PC-9 (cell line): ENCODE data around the gene IMMP2L.
"Not testable (repeated sequence)": the region's sequence is repeated elsewhere in the genome, so short reads cannot be mapped to it uniquely, and the experiment has no call there.

ENCODE experiments used
- EZH2 ChIP-seq: fragments of 200-600 bp; sonication (generic); IDR thresholded peaks from 2 replicates; pipeline ENCODE4 v1.8.0; 2017; ENCODE audit warnings: antibody characterized with exemption, low read depth
- TF ChIP-seq, protein P1 (sequence below): fragments of 200-600 bp; sonication (generic); conservative IDR thresholded peaks from 2 replicates; pipeline ENCODE4 v1.6.1; 2017; ENCODE audit warnings: mixed run types, antibody characterized with exemption, mild to moderate bottlenecking, moderate library complexity

DNA sequence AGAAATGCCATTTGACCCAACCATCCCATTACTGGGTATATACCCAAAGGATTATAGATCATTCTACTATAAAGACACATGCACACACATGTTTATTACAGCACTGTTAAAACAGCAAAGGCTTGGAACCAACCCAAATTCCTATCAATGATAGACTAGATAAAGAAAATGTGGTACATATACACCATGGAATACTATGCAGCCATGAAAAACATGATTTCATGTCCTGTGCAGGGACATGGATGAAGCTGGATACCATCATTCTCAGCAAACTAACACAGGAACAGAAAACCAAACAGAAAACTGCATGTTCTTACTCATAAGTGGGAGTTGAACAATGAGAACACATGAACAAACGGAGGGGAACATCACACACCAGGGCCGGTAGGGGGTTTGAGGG, 625.6 kb downstream of the IMMP2L start:
- TF ChIP-seq, protein P1, sequence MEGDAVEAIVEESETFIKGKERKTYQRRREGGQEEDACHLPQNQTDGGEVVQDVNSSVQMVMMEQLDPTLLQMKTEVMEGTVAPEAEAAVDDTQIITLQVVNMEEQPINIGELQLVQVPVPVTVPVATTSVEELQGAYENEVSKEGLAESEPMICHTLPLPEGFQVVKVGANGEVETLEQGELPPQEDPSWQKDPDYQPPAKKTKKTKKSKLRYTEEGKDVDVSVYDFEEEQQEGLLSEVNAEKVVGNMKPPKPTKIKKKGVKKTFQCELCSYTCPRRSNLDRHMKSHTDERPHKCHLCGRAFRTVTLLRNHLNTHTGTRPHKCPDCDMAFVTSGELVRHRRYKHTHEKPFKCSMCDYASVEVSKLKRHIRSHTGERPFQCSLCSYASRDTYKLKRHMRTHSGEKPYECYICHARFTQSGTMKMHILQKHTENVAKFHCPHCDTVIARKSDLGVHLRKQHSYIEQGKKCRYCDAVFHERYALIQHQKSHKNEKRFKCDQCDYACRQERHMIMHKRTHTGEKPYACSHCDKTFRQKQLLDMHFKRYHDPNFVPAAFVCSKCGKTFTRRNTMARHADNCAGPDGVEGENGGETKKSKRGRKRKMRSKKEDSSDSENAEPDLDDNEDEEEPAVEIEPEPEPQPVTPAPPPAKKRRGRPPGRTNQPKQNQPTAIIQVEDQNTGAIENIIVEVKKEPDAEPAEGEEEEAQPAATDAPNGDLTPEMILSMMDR = not testable (repeated sequence)
- TF ChIP-seq EZH2 = not testable (repeated sequence)
